Loucy (cell line): Measurements from ENCODE around the gene JADE2.

Experiments
- CTCF ChIP-seq: fragments of 200-600 bp; sonication (generic); conservative IDR thresholded peaks from 2 replicates; pipeline ENCODE4 v1.5.1; 2014; ENCODE audit warnings: mild to moderate bottlenecking, antibody characterized with exemption, low read length
- EZH2phosphoT487 ChIP-seq: fragments of 200-600 bp; IDR thresholded peaks from 2 replicates; pipeline ENCODE4 v1.6.1; 2018; ENCODE audit warnings: antibody characterized with exemption, mild to moderate bottlenecking, moderate library complexity, borderline replicate concordance

- TF ChIP-seq CTCF (no peak), EZH2phosphoT487 (no peak)
These were observed 16.0 kb upstream of the JADE2 start for GRCh38 chr5:134509308-134510040.
